RCC 7860 (cell line): ENCODE data around the gene NET1.
"Not testable (repeated sequence)": the region's sequence is repeated elsewhere in the genome, so short reads cannot be mapped to it uniquely, and the experiment has no call there.

Source experiments
- DNase-seq: peaks from one replicate; pipeline ENCODE4 v3.0.0-alpha.2; 2015; ENCODE audit warnings: low spot score
- FAIRE-seq: peaks from 2 replicates; lab custom pipeline; 2012; peaks lifted over from hg19 to GRCh38; lab: Jason Lieb, UNC

Gene NET1

DNA sequence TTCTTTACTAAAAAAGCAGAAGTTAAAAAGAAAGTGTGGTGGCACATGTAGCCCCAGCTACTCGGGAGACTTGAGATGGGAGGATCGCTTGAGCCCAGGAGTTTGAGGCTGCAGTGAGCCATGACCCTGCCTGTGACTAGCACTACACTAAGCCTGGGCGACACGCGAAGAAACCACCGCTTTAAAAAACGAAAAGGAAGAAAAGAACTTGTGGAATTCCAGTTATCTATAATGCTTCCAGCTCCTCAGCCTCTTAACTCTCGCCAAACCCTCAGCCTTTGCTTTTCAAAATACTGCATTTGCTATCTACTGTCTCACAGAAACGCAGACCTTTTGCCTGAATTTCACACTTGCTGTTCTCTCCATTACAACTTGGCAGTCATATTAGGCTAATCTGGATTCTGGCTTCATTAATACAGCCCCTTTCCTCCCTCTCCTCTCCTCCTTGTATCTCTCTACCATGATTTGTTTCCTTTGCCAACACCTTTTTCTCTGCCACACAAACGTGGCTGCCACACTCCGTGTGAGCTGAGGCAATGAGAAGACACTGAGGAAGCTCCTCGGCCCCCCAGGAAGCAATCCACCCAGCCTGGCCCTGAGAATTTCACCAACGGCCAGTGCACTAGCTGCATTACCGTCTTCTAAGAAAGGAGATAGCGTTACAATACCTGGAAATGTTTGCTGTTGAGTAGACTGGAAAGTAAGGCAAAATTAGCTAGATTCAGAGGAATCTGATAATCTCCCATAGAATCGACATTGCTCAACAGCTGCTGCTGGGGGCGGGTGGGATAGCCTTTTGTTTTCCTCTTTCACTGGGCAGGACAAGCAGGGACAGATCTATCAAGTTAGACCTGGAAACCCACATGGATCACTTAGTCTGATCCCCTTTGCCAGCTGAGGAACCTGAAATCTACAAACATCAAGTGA is 49.8 kb downstream of the NET1 start:
- no peak for DNase-seq
- no peak for FAIRE-seq

DNA sequence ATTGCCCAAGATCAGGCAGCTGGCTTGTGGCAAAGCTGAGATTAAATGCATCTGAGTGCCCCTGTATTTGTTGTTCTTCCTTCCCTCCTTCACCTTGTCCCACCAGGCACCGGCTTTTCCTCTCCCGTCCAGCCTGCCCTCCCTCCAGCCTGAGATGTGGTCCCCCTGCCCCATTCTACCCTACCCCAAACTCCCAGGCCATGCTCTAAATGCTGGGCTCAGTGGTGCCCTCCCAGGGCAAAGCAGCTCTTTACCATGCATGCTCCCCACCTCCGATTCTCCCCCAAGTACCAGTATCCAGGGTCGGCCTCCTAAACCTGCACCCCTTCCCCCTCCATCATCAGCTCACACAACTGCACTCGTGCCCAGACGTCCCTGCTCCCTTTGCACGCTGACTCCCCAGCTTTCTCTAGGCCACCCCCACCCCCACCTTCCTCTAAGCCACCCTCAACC is 50.5 kb downstream of the NET1 start:
- DNase-seq: no peak
- no peak for FAIRE-seq

DNA sequence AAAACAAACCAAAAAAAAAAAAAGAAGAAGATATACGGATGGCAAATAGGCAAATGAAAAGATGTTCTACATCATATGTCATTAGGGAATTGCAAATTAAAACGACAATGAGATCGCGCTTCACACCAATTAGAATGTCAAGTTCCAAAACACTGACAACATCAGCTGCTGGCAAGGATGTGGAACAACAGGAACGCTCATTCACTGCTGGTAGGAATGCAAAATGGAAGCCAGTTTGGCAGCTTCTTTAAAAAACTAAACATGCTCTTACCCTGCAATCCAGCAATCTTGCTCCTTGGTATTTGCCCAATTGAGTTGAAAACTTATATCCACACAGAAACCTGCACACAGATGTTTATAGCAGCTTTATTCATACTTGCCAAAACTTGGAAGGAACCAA is 52.2 kb downstream of the NET1 start:
- FAIRE-seq: no peak

DNA sequence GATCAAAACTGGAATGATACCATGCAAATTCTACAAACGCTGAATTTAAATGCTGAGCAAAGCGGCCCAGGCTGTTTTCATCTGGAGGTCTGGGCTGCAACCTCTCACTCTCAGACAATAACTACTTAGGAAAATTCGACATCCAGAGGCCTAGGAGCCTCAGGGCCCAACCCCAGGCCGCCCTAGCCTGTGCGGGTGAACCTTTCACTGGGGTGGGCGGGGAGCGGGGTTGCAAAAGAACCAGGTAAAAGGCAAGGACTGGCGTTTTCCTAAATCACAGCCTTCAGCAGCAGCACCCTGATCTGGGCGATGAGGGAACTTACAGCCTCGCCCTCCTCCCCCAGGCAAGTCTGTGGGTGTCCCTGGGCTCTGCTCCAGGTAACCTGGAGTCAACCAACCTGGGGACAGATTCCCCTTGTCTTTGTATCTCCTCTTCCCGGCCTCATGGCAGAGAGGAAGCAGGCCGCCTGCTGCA is 53.7 kb downstream of the NET1 start:
- DNase-seq: no peak
- FAIRE-seq: no peak

More for the DNA sequence above, 52.2 kb downstream of the NET1 start:
- no peak for DNase-seq

DNA sequence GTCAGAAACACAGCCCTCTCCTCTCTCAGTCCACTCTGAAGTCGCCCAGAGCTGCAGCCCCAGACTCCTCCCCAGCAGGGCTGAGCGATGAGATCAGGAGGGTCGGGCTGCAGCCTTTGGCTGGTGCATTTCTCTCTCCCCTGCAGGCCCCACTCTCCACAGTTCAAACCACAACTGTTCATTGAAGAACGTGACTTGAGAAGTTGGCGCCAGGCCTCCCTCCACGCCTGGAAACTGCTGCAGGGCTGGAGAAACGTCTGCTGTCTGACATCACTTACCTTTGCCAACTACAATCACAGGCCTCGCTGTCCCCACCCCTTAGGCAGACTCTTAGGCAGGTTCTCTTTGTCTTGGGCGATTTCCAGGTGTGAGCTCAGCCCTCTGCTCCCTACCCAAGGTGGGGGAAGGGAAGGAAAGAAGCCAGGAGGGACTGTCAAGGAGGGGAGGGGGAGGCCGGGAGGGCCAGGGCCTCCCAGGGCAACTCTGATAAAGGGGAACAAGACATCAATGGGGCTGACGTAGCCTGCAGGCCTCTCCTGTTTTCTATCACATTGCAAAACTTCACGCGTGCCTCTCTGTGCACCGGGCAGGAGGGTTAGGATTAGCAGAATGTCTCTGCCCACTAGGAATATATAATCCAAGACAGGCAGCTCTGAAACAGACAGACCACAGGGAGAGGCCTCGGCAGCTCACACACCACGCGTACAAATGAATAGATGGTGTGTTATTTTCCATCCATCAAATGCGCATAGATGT is 54.3 kb downstream of the NET1 start:
- DNase-seq (no peak), FAIRE-seq (no peak)

DNA sequence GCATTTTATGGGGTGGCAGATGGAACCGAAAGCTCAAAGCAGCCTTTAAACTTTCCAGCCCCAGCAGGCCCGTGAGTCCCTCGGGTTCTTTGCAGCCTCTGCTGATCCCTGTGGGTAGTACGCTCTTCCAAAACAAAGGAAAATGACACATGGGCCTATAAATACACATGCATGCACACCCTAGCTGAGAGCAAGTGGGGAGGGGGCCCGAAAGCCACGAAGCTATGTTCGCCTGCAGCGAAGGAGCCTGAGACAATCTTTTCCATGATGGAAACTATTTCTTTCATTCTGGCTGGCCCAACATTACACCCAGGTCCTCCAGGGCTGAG is 54.8 kb downstream of the NET1 start:
- DNase-seq (no peak), FAIRE-seq (no peak)

DNA sequence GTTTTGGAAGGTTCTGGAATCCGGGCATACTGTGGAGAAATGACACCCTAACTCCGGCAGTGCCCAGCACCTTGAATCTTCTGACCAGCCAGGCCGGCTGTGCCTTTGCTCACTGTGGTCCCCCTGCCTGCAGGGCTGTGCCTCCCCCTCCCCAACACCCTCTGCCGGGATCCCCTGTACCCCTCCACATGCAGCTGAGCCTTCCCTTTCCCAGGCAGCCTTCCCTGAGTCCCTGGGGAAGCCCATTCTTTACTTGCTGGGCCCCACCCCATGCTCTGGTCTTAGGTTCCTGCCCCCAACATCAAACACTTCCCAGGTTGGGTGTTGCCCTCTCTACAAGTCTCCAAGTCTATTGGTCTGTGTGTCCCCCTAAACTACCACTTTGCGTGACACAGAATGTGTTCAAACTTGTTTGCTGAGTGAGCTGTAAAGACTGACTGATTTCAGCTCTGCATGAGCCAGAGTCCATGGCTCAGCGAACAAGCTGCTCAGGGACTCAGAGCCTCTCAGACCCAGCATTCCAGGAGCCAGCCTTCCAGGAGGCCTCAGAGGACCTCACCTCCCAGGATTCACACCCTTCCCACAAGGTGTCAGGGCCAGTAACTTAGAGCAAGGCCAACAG is 55.4 kb downstream of the NET1 start:
- no peak for DNase-seq
- FAIRE-seq: no peak

DNA sequence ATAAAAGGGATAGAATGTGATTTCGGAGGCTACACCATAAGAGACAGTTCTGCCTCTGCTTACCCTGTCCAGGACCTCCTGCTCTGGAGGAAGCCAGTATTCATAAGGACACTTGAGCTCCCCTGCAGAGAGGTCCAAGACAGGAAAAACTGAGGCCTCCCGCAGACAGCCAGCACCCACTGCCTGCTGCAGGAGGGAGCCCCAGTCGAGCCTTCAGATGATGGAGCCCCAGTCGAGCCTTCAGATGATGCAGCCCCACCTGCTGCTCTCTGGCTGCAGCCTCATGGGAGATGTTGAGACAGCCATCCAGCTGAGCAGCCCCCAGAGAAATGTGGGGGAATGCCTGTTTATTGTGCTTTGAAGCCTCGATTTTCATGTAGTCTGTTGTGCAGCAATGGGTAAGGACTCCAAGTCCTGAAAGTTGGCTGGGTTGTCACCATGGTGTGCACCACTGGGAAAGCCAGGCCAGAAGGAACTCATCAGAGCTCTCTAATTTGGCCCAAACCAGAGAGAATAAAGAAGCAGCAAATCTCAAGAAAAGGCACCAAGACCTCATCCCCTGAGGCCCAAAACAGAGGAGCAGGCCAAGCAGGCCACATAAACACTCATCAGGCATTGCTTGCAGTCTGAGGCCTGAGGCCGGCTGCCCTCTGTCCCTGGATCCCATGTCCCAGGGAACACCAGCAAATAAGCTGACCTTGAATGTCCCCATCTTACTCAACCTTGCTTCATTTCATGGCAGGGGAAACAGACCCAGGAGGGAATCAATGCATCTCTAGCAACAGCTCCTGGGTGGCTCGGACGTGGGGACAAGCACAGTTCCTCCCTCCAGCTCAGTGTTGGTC is 56.1 kb downstream of the NET1 start:
- DNase-seq (no peak), FAIRE-seq (no peak)

DNA sequence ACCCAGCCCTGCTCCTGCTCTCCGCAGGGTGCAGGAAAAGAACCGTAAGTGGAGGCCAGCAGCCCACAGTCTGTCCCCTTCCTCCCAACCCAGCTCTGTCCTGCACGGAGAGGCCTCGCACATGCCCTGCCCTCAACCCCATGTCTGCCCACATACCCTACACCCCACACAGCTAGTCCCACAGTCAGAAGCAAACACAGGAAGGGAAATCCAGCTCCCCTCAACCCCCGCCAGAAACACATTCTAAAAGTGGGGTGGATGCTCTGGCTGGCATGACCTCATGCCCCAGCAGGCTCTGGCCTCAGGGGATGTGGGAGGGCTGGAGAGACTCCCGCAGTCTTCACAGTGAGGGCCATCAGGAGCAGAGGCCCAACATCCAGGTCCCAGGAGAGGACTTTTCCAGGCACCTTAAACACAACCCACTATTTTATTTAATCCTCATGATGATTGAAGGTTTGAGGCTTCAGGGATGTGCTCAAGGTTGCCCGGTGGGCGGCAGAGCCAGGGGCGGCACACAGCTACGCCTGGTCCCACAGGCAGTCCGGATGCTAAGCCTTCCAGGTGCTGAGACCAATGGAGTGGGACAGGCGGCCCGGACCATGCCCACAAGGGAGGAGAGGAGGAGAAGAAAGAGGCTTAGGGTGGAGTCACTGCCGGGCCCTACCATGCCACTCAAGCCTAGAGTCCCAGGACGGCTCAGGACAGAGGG is 57.1 kb downstream of the NET1 start:
- FAIRE-seq (no peak), DNase-seq (no peak)

DNA sequence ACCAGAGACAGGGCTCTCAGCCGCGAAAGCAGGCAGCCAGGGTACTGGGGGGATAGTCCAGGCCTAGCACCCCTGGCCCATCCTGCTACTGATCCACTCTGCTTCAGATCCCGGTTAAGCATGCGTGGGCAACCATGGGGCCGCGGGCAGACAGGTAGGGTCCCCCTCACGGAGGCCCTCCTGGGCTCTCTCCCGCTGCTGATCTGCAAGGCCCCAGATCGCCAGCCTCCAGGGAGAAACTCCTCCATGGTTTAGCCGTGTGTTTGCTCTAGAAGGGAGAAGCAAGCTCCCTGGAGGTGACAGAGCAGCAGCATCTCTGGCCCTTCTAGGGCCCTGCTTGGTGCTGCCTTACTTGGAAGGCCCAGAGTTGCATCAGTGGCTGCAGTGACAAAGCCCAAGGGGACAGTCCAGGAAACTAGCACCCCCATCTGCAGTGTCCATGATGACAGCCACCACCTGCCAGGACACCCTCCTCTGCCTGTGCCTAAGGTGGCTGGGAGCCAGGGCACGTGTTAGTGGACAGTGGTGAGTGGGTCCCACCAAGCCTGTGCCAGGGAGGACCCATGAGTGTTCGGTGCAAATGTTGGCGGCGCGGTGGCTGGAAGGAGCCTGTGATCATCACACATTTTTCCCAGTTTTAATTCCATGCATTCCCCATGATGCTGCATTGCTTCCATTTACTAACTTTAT is 57.9 kb downstream of the NET1 start:
- no peak for DNase-seq
- no peak for FAIRE-seq

DNA sequence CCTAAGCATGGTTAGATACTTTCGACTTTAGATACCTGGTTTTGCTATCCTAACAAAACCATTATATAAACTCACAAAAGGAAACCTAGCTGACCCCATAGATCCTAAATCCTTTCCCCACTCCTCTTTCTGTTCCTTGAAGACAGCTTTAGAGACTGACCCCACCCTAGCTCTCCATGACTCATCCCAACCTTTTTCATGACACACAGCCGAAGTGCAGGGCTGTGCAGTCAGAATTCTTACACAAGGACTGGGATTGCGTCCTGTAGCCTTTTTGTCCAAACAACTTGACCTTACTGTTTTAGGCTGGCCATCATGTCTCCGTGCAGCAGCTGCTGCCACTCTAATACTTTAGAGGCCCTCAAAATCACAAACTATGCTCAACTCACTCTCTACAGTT is 62.3 kb downstream of the NET1 start:
- not testable (repeated sequence) for DNase-seq

DNA sequence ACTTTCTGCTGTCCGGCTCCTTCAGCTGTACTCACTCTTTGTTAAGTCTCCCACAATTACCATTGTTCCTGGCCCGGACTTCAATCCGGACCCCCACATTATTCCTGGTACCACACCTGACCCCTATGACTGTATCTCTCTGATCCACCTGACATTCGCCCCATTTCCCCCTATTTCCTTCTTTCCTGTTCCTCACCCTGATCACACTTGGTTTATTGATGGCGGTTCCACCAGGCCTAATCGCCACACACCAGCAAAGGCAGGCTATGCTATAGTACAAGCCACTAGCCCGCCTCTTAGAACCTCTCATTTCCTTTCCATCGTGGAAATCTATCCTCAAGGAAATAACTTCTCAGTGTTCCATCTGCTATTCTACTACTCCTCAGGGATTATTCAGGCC is 62.7 kb downstream of the NET1 start:
- DNase-seq, FAIRE-seq: not testable (repeated sequence)

More for the DNA sequence above, 62.3 kb downstream of the NET1 start:
- FAIRE-seq: not testable (repeated sequence)

DNA sequence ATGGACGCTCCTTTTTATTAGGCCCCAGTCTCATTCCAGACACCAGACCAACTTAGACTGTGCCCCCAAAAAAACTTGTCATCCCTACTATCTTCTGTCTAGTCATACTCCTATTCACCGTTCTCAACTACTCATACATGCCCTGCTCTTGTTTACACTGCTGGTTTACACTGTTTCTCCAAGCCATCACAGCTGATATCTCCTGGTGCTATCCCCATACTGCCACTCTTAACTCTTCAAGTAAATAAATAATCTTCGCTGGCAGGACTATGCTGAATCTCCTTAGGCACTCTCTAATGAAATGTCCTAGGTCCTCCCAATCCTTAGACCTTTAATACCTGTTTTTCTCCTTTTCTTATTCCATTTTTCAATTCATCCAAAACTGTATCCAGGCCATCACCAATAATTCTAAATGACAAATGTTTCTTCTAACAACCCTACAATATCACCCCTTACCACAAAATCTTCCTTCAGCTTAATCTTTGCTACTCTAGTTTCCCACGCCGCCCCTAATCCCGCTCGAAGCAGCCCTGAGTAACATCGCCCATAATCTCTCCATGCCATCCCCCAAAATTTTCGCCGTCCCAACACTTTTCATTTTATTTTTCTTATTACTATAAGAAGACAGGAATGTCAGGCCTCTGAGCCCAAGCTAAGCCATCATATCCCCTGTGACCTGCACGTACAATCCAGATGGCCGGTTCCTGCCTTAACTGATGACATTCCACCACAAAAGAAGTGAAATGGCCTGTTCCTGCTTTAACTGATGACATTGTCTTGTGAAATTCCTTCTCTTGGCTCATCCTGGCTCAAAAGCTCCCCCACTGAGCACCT is 63.8 kb downstream of the NET1 start:
- DNase-seq, FAIRE-seq: not testable (repeated sequence)

DNA sequence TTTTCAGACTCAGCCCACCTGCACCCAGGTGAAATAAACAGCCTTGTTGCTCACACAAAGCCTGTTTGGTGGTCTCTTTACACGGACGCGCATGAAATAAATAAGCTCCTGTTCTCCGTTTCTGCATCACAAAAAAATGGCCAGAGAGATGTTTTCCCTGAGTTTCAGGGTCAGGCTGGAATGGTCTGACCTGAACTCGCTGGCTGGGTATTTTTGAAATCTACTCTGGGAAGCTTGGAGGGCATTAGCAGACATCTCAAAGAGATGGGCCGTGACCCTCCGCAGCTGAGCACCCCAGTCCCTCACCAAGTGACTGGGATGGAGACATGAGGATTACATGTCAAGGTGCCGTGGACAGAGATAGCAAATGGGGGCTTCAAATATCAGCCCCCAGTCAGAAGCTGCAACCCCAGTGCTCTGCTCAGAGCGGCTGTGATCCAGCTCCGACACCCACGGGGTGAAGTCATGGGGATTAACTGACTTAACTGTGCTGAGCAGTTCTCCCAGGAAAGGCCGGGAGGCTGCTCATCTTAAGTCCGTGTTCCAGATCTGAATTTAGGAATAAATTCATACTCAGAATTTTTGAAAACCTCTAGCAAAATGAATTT is 64.7 kb downstream of the NET1 start:
- DNase-seq: no peak
- FAIRE-seq: no peak

DNA sequence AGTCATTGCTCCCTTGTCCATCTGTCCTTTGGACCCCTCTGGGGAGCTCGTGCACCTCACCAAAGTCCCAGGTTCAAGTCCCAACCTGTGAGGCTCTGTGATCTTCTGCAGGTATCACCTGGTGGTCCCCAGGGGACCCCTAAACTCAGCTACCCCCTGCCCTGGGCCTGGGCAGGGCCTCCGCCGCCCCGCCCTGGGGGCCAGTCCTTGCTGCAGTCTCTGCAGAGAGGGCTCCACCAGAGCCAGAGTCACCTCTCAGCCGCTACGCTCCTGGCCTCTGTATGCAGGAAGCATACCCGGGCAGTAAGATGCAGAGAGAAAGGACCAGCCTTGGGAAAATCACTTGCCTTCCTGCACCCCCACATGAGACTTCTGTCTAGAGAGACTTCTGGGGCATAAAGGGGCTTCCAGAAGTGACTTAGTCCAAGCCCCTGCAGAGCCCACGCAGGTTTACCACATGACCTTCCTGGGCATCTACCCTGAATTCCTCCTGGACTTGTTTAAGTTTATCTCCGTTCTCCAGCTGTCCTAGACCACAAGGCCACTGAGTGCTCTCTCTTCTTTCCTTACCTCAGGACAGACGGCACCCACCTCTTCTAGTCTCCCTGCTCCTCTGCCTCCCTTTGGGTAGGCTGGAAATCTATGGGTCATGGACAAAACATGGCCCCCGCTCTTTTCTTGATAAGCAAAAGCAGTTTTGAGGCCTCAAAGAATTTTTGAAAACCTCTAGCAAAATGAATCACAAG is 65.8 kb downstream of the NET1 start:
- FAIRE-seq: no peak
- DNase-seq: no peak

DNA sequence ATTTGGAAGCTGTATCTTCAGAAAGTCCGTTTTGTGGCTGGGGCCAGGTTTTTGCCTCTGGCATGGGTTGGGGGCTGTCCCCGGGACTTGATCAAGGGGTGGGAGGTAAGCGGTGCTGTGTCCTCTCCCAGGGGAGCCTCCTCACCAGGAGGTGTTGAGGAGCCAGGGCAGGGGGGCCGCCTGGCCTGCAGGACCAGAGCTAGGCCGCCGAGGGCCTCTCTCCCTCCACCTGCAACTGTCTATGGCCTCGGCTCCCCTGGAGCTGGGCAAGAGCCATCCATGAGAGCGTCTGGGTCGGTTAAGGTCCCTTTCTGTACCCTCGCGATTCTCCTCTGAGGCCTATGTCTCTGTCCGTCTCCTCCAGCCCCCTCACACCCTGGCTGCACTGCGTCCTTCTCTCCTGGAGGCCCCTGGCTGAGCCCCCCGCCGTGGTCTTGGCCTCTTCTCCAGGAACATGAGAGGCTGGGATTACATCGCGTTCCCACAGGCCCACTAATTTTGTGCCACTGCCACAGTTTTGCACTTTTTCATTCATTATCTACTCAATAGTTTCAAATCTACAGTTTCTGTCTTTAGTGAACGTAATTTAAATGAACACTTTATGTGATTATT is 66.4 kb downstream of the NET1 start:
- DNase-seq: no peak
- no peak for FAIRE-seq
